HG02588 (cell line): Measurements from ENCODE around the gene MYO5B.

Experiments
- ATAC-seq: cut with Tn5 transposase; IDR thresholded peaks from one replicate; pipeline ENCODE4 v1.9.1; 2021; ENCODE audit warnings: mild to moderate bottlenecking, moderate library complexity; ENCODE audit not compliant: unreplicated experiment

The MYO5B gene

GRCh38 chr18:50073319-50073718 is 121.6 kb downstream of the MYO5B start:
- no peak for ATAC-seq

- no peak for ATAC-seq
Observed at GRCh38 chr18:50072146-50072545, 122.8 kb downstream of the MYO5B start.

- no peak for ATAC-seq
Observed at GRCh38 chr18:50071397-50071796, 123.5 kb downstream of the MYO5B start.

GRCh38 chr18:50069422-50069821 is 125.5 kb downstream of the MYO5B start:
- ATAC-seq = no peak

- ATAC-seq = no peak
Observed at GRCh38 chr18:50065527-50065926, 129.4 kb downstream of the MYO5B start.

- no peak for ATAC-seq
Observed at GRCh38 chr18:50065039-50065438, 129.9 kb downstream of the MYO5B start.

- no peak for ATAC-seq
Observed at GRCh38 chr18:50061876-50062517, 132.9 kb downstream of the MYO5B start.

- ATAC-seq = no peak
Observed at GRCh38 chr18:50060822-50061221, 134.1 kb downstream of the MYO5B start.

GRCh38 chr18:50058731-50059130 is 136.2 kb downstream of the MYO5B start:
- no peak for ATAC-seq

- no peak for ATAC-seq
Observed at GRCh38 chr18:50057009-50057408, 137.9 kb downstream of the MYO5B start.

- ATAC-seq = no peak
Observed at GRCh38 chr18:50056185-50056584, 138.8 kb downstream of the MYO5B start.

GRCh38 chr18:50055488-50055887 is 139.5 kb downstream of the MYO5B start:
- no peak for ATAC-seq

GRCh38 chr18:50053111-50053510 is 141.8 kb downstream of the MYO5B start:
- ATAC-seq = no peak

GRCh38 chr18:50051288-50051687 is 143.7 kb downstream of the MYO5B start:
- no peak for ATAC-seq

- no peak for ATAC-seq
Observed at GRCh38 chr18:50045126-50045525, 149.8 kb downstream of the MYO5B start.

GRCh38 chr18:50044402-50044801 is 150.5 kb downstream of the MYO5B start:
- ATAC-seq = no peak

- ATAC-seq = no peak
Observed at GRCh38 chr18:50042611-50043010, 152.3 kb downstream of the MYO5B start.

- ATAC-seq = no peak
Observed at GRCh38 chr18:50039746-50040145, 155.2 kb downstream of the MYO5B start.

GRCh38 chr18:50038448-50038847 is 156.5 kb downstream of the MYO5B start:
- no peak for ATAC-seq

- no peak for ATAC-seq
Observed at GRCh38 chr18:50034029-50034428, 160.9 kb downstream of the MYO5B start.

GRCh38 chr18:50033004-50033403 is 161.9 kb downstream of the MYO5B start:
- ATAC-seq = no peak

- ATAC-seq = no peak
Observed at GRCh38 chr18:50030146-50030545, 164.8 kb downstream of the MYO5B start.

GRCh38 chr18:50027996-50028395 is 167.0 kb downstream of the MYO5B start:
- no peak for ATAC-seq
